Fibroblast of skin of right quadriceps (primary cell): ENCODE measurements around the gene SP1.
"Not testable (repeated sequence)": the region's sequence is repeated elsewhere in the genome, so short reads cannot be mapped to it uniquely, and the experiment has no call there.

ENCODE experiments used
- DNase-seq: peaks from one replicate; pipeline ENCODE4 v3.0.0-alpha.2; 2013

The SP1 gene

GRCh38 chr12:53361638-53362037, 18.3 kb upstream of the SP1 start:
- DNase-seq = not testable (repeated sequence)

GRCh38 chr12:53365245-53365904, 14.6 kb upstream of the SP1 start:
- DNase-seq = no peak

- DNase-seq = not testable (repeated sequence)
Measured at GRCh38 chr12:53373554-53374133, 6.3 kb upstream of the SP1 start.

- not testable (repeated sequence) for DNase-seq
Measured at GRCh38 chr12:53374277-53374676, 5.7 kb upstream of the SP1 start.

- no peak for DNase-seq
Measured at GRCh38 chr12:53376747-53377146, 3.2 kb upstream of the SP1 start.

- no peak for DNase-seq
Measured at GRCh38 chr12:53378222-53378621, 1.8 kb upstream of the SP1 start.

GRCh38 chr12:53378724-53379388, 1.1 kb upstream of the SP1 start:
- no peak for DNase-seq

- peak; percentile 100 for DNase-seq
Measured at GRCh38 chr12:53379389-53380103, 430 bp upstream of the SP1 start.

GRCh38 chr12:53380794-53381730, 1.1 kb downstream of the SP1 start:
- peak; percentile 30 for DNase-seq

GRCh38 chr12:53381731-53382630, 2.0 kb downstream of the SP1 start:
- peak; percentile 40 for DNase-seq

GRCh38 chr12:53383258-53383657, 3.3 kb downstream of the SP1 start:
- no peak for DNase-seq

GRCh38 chr12:53386381-53386780, 6.4 kb downstream of the SP1 start:
- not testable (repeated sequence) for DNase-seq

- no peak for DNase-seq
Measured at GRCh38 chr12:53388932-53389331, 9.0 kb downstream of the SP1 start.

- DNase-seq = no peak
Measured at GRCh38 chr12:53389702-53390101, 9.7 kb downstream of the SP1 start.

- DNase-seq = no peak
Measured at GRCh38 chr12:53391724-53392123, 11.7 kb downstream of the SP1 start.

- DNase-seq = no peak
Measured at GRCh38 chr12:53399896-53400295, 19.9 kb downstream of the SP1 start.

- not testable (repeated sequence) for DNase-seq
Measured at GRCh38 chr12:53402351-53402750, 22.4 kb downstream of the SP1 start.

GRCh38 chr12:53402871-53403270, 22.9 kb downstream of the SP1 start:
- DNase-seq = no peak

GRCh38 chr12:53410951-53411350, 31.0 kb downstream of the SP1 start:
- no peak for DNase-seq

- no peak for DNase-seq
Measured at GRCh38 chr12:53413485-53414204, 33.7 kb downstream of the SP1 start.
